ENCODE results near the gene ZNF197. TPM values are rescaled to one million over a fixed set of nuclear protein-coding genes. Genes with fewer than 3 reads are reported as not detected.

Gene ZNF197
- total and polyA plus RNA-seq, 10 of the 15 experiments (the other 5 are each of a cell fraction or from before 2014, with no cell fraction given): 3.2 to 16.6 (median 9.7) TPM

- Histone ChIP-seq H3K9me3 (replicated peaks; ENCODE audit: control insufficient read depth, insufficient read depth, low read length) (peaks cover 36% of the 10 kb centered on the region), H3K36me3 (ENCODE audit: control insufficient read depth in 2 of 2, insufficient read depth in 2 of 2, low read length in 1 of 2) (peaks cover 13 to 31% of the 10 kb centered on the region in 2 experiments), H3K4me1 (ENCODE audit: control insufficient read depth, insufficient read depth, low read length) (no peaks in the 10 kb centered on the region), H3K9ac (ENCODE audit: control insufficient read depth, insufficient read depth, low read length) (no peak overlapping the region), H2AFZ (ENCODE audit: control insufficient read depth, low read depth, low read length) (no peak overlapping the region), H3K79me2 (ENCODE audit: control insufficient read depth, insufficient read depth, low read length) (no peaks in the 10 kb centered on the region), H3K4me3 (no peak overlapping the region), H3K27me3 (replicated peaks in 1 of 2; ENCODE audit: control insufficient read depth in 2 of 2, insufficient read depth in 2 of 2, low read length in 1 of 2) (no peaks in the 10 kb centered on the region), H3K27ac (ENCODE audit: control insufficient read depth, insufficient read depth) (no peak overlapping the region), H4K20me1 (ENCODE audit: control insufficient read depth, insufficient read depth) (no peaks in the 10 kb centered on the region), H3K4me2 (ENCODE audit: control insufficient read depth, insufficient read depth) (no peak overlapping the region)
- no peak for TF ChIP-seq MEF2B (IDR thresholded peaks at IDR 0.05; ENCODE audit: partially characterized antibody, poor library complexity, severe bottlenecking)
- no peak for TF ChIP-seq TCF7 (IDR thresholded peaks at IDR 0.05; ENCODE audit: borderline replicate concordance)
- no peak for TF ChIP-seq CREM (IDR thresholded peaks at IDR 0.05; ENCODE audit: low read depth)
- TF ChIP-seq MTA2 (IDR thresholded peaks at IDR 0.05; ENCODE audit: low read depth): no peak
- RAD21 ChIA-PET (ENCODE audit: unreplicated experiment): no interaction called here
- TSS peak; percentile 14 for BruUV-seq (replicated peaks)
- CTCF ChIA-PET: interaction anchor here (1.1 kb wide), 1 partner anchor 229 kb away, joined by 3 read pairs; no protein-coding TSS in a partner anchor
- ATAC-seq (no peak), DNase-seq (ENCODE audit: low read depth, low spot score) (no peak), FAIRE-seq (no peak)
- intact Hi-C loops (cut with micrococcal nuclease; ENCODE audit: unreplicated experiment) (no loop called here), in situ Hi-C loops (cut with MboI) (no loop called here)
- POLR2A ChIA-PET: no interaction called here
- 94% methylated on average over 6 of the region's 6 CpGs for WGBS (ENCODE audit: insufficient coverage, insufficient replicate concordance, low lambda C conversion rate, missing lambda C conversion rate)
- SMC1A ChIA-PET (ENCODE audit: uncharacterized antibody, unreplicated experiment): no interaction called here
These were observed 34.6 kb downstream of the ZNF197 start for GRCh38 chr3:44659434-44659833.

GRCh38 chr3:44661189-44661588 lies 36.4 kb downstream of the ZNF197 start:
- Histone ChIP-seq H4K20me1 (ENCODE audit: control insufficient read depth, insufficient read depth) (no peaks in the 10 kb centered on the region), H3K27me3 (replicated peaks in 1 of 2; ENCODE audit: control insufficient read depth in 2 of 2, insufficient read depth in 2 of 2, low read length in 1 of 2) (no peaks in the 10 kb centered on the region), H3K9ac (ENCODE audit: control insufficient read depth, insufficient read depth, low read length) (no peak overlapping the region), H3K4me3 (no peak overlapping the region), H3K4me1 (ENCODE audit: control insufficient read depth, insufficient read depth, low read length) (no peaks in the 10 kb centered on the region), H2AFZ (ENCODE audit: control insufficient read depth, low read depth, low read length) (no peak overlapping the region), H3K79me2 (ENCODE audit: control insufficient read depth, insufficient read depth, low read length) (no peaks in the 10 kb centered on the region), H3K36me3 (ENCODE audit: control insufficient read depth in 2 of 2, insufficient read depth in 2 of 2, low read length in 1 of 2) (peaks cover 13 to 31% of the 10 kb centered on the region in 2 experiments), H3K4me2 (ENCODE audit: control insufficient read depth, insufficient read depth) (no peak overlapping the region), H3K27ac (ENCODE audit: control insufficient read depth, insufficient read depth) (no peak overlapping the region), H3K9me3 (replicated peaks; ENCODE audit: control insufficient read depth, insufficient read depth, low read length) (peaks cover 32% of the 10 kb centered on the region)
- ATAC-seq (peak; percentile 43; the same call in 2 of the 3 replicates), FAIRE-seq (no peak), DNase-seq (ENCODE audit: low read depth, low spot score) (no peak)
- intact Hi-C loops (cut with micrococcal nuclease; ENCODE audit: unreplicated experiment): no loop called here
- POLR2A ChIA-PET: no interaction called here
- in situ Hi-C loops (cut with MboI): no loop called here
- BruUV-seq (replicated peaks): no TSS peak
- SMC1A ChIA-PET (ENCODE audit: uncharacterized antibody, unreplicated experiment): no interaction called here
- RAD21 ChIA-PET (ENCODE audit: unreplicated experiment): no interaction called here
- TF ChIP-seq BACH1 (IDR thresholded peaks at IDR 0.05; ENCODE audit: borderline replicate concordance) (no peak), CTCF (IDR thresholded peaks at IDR 0.05 in 2 of 3, conservative IDR thresholded peaks at IDR 0.05 in 1 of 3; ENCODE audit: control insufficient read depth in 2 of 3, extremely low read depth in 1 of 3, insufficient read depth in 1 of 3, low read depth in 3 of 3, low read length in 3 of 3) (peak; percentile 1 to 31 (median 23); a peak in 2 of 6 replicates), MEF2A (IDR thresholded peaks at IDR 0.05; ENCODE audit: insufficient read depth, low read depth, low read length) (no peak)
- WGBS (ENCODE audit: insufficient coverage, insufficient replicate concordance, low lambda C conversion rate, missing lambda C conversion rate): 98% methylated on average over 2 of the region's 2 CpGs
- CTCF ChIA-PET: interaction anchor here (0.8 to 0.9 kb wide), 2 partner anchors 14 to 77 kb away, joined by 3 read pairs; partner anchors contain the start of gene ZNF660

All from GM12878 (cell line).